Keratinocyte (primary cell): ENCODE data around the gene ALS2CL. TPM values are rescaled to one million over a fixed set of nuclear protein-coding genes. Genes with fewer than 3 reads are reported as not detected.

Experiments used
- DNase-seq: peaks from one replicate; pipeline ENCODE4 v3.0.0-alpha.2; 2011; ENCODE audit warnings: low read depth, missing footprints, low spot score
- FAIRE-seq: peaks from 2 replicates; lab custom pipeline; 2011; peaks lifted over from hg19 to GRCh38; lab: Jason Lieb, UNC
- H2AFZ ChIP-seq: 2 replicates; pipeline ENCODE4 v1.6.0; 2012; ENCODE audit warnings: low read length, control low read depth, inconsistent platforms; ENCODE audit not compliant: control insufficient read depth
- H3K27ac ChIP-seq: 2 replicates; pipeline ENCODE4 v1.5.1; 2011; ENCODE audit warnings: low read length; ENCODE audit not compliant: control insufficient read depth, insufficient read depth
- H3K27me3 ChIP-seq: 3 replicates; pipeline ENCODE4 v1.6.0; 2011; ENCODE audit warnings: low read length; ENCODE audit not compliant: control insufficient read depth, insufficient read depth; ENCODE audit errors: extremely low read depth
- H3K36me3 ChIP-seq, 2 experiments: 2 replicates in 1 of 2; 3 replicates in 1 of 2; pipeline ENCODE4 v1.5.1; 2011; ENCODE audit warnings: low read length in 2 of 2, mild to moderate bottlenecking in 1 of 2; ENCODE audit not compliant: control insufficient read depth in 2 of 2, insufficient read depth in 2 of 2; ENCODE audit errors: extremely low read depth in 1 of 2
- H3K4me1 ChIP-seq: 3 replicates; pipeline ENCODE4 v1.5.1; 2011; ENCODE audit warnings: low read length; ENCODE audit not compliant: control insufficient read depth, insufficient read depth; ENCODE audit errors: extremely low read depth
- H3K4me2 ChIP-seq: 3 replicates; pipeline ENCODE4 v1.6.0; 2011; ENCODE audit warnings: low read depth, low read length; ENCODE audit not compliant: control insufficient read depth, insufficient read depth; ENCODE audit errors: extremely low read depth
- H3K4me3 ChIP-seq, 3 experiments: fragments of 200-600 bp in 1 of 3; sonication (generic) in 1 of 3; 2 replicates in 2 of 3; 3 replicates in 1 of 3; pipeline ENCODE4 v1.5.1; 2011 to 2016; ENCODE audit warnings: low read length in 3 of 3, mild to moderate bottlenecking in 3 of 3, control low read depth in 2 of 3, inconsistent platforms in 1 of 3, low read depth in 1 of 3, mixed read lengths in 1 of 3, mixed run types in 1 of 3, moderate library complexity in 1 of 3; ENCODE audit not compliant: control insufficient read depth in 2 of 3, insufficient read depth in 2 of 3; ENCODE audit errors: extremely low read depth in 1 of 3
- H3K79me2 ChIP-seq: 2 replicates; pipeline ENCODE4 v1.6.0; 2012; ENCODE audit warnings: low read length; ENCODE audit not compliant: control insufficient read depth, insufficient read depth
- H3K9ac ChIP-seq: 3 replicates; pipeline ENCODE4 v1.6.0; 2011; ENCODE audit warnings: low read length; ENCODE audit not compliant: control insufficient read depth, insufficient read depth; ENCODE audit errors: extremely low read depth
- H3K9me1 ChIP-seq: 3 replicates; pipeline ENCODE4 v1.6.0; 2011; ENCODE audit warnings: low read length; ENCODE audit not compliant: control insufficient read depth, insufficient read depth; ENCODE audit errors: extremely low read depth
- H3K9me3 ChIP-seq: 2 replicates; pipeline ENCODE4 v1.5.1; 2012; ENCODE audit warnings: low read depth, low read length; ENCODE audit not compliant: control insufficient read depth
- H4K20me1 ChIP-seq: 3 replicates; pipeline ENCODE4 v1.6.0; 2011; ENCODE audit warnings: low read length; ENCODE audit not compliant: control insufficient read depth, insufficient read depth; ENCODE audit errors: extremely low read depth
- EZH2 ChIP-seq: IDR thresholded peaks from one replicate; pipeline ENCODE4 v1.6.1; 2012; ENCODE audit warnings: inconsistent platforms, mild to moderate bottlenecking, low read length, moderate library complexity
- dilution Hi-C: fragments of 300-500 bp; cut with MboI; formaldehyde crosslinking; loops from one replicate; pipeline ENCODE4 v1.7.0; 2020; ENCODE audit warnings: low sequenced_read_pairs; ENCODE audit not compliant: extremely low pct_ligation_motif_present
- polyA plus RNA-seq, 5 experiments: library from polyadenylated mRNA; depleted of rRNA in 3 of 5; stranded (reverse) in 3 of 5; stranded (forward) in 1 of 5; unstranded in 1 of 5; fragments of >200 nt; gene quantifications; 1 replicate in 1 of 5; 2 replicates in 3 of 5; 3 replicates in 1 of 5; pipeline versions ENCODE4 v1.2.1 to v1.2.3, GENCODE V29; 2011 to 2012; ENCODE audit warnings: missing spikeins in 2 of 5, low read depth in 1 of 5, low replicate concordance in 1 of 5
- TF ChIP-seq, protein P1 (sequence below), 3 experiments: IDR thresholded peaks in 1 of 3; conservative IDR thresholded peaks in 1 of 3; optimal IDR thresholded peaks in 1 of 3; 2 replicates in 2 of 3; 3 replicates in 1 of 3; pipeline versions ENCODE3 to v1.5.1; 2011; ENCODE audit warnings: low read length in 3 of 3, mild to moderate bottlenecking in 3 of 3, moderate library complexity in 2 of 3, control low read depth in 1 of 3, inconsistent platforms in 1 of 3; ENCODE audit not compliant: insufficient read depth in 2 of 3; ENCODE audit errors: extremely low read depth in 1 of 3

The ALS2CL gene
- polyA plus RNA-seq, 1 donor (not counting 4 experiments of a cell fraction or from before 2014, with no cell fraction given), result 40.9 TPM

DNA sequence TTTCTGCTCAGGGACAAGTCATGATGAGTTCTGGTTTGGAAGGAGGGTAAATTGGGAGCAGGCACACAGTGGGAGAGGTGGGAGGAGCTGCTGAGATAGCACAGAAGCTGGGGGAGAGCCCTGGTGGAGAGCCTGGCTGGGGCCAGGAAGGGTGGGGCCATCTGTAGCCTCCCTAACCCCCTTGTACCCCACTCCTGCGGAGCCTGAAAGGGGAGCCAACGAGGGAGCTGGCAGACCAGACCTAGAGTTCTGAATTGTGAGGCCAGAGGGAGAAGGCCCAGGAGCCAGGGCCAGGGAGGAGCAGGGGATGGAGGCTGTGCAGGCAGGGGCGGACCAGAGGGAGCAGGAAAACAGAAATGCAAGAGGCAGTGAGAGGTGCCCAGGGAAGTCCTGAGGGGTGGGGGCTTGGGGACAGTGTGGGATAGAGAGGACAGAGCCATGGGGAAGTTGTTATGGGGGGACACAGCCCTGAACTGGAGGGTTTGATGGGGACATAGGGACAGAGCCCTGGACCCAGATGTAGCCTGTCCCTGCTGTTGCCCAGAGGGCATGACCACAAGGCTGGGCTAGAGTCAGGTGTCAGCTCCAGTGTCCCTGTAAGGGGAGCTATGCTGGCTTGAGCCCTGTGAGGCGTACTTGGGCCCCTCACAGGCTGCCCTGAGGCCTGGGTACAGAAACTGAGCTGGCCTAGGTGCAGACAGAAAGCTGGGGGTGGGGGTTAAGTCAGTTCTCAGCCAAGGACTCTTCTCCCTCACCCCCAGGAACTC lies 8.9 kb upstream of the ALS2CL start:
- Histone ChIP-seq H3K4me2 (no peak overlapping the region), H3K9ac (no peak overlapping the region), H3K79me2 (no peaks in the 10 kb centered on the region), H3K9me3 (no peaks in the 10 kb centered on the region), H3K27me3 (peaks cover 33% of the 10 kb centered on the region), H4K20me1 (no peaks in the 10 kb centered on the region), H3K9me1 (no peaks in the 10 kb centered on the region), H3K4me1 (no peaks in the 10 kb centered on the region), H3K4me3 (no peak overlapping the region), H3K27ac (no peak overlapping the region), H2AFZ (no peak overlapping the region), H3K36me3 (no peaks in the 10 kb centered on the region)
- FAIRE-seq (no peak), DNase-seq (no peak)
- TF ChIP-seq, protein P1, sequence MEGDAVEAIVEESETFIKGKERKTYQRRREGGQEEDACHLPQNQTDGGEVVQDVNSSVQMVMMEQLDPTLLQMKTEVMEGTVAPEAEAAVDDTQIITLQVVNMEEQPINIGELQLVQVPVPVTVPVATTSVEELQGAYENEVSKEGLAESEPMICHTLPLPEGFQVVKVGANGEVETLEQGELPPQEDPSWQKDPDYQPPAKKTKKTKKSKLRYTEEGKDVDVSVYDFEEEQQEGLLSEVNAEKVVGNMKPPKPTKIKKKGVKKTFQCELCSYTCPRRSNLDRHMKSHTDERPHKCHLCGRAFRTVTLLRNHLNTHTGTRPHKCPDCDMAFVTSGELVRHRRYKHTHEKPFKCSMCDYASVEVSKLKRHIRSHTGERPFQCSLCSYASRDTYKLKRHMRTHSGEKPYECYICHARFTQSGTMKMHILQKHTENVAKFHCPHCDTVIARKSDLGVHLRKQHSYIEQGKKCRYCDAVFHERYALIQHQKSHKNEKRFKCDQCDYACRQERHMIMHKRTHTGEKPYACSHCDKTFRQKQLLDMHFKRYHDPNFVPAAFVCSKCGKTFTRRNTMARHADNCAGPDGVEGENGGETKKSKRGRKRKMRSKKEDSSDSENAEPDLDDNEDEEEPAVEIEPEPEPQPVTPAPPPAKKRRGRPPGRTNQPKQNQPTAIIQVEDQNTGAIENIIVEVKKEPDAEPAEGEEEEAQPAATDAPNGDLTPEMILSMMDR (optimal IDR thresholded peaks at IDR 0.05 in 1 of 3, IDR thresholded peaks at IDR 0.05 in 1 of 3, conservative IDR thresholded peaks at IDR 0.05 in 1 of 3; ENCODE audit: extremely low read depth in 1 of 3, insufficient read depth in 2 of 3, low read length in 3 of 3), result no peak
- dilution Hi-C loops, result no loop called here

DNA sequence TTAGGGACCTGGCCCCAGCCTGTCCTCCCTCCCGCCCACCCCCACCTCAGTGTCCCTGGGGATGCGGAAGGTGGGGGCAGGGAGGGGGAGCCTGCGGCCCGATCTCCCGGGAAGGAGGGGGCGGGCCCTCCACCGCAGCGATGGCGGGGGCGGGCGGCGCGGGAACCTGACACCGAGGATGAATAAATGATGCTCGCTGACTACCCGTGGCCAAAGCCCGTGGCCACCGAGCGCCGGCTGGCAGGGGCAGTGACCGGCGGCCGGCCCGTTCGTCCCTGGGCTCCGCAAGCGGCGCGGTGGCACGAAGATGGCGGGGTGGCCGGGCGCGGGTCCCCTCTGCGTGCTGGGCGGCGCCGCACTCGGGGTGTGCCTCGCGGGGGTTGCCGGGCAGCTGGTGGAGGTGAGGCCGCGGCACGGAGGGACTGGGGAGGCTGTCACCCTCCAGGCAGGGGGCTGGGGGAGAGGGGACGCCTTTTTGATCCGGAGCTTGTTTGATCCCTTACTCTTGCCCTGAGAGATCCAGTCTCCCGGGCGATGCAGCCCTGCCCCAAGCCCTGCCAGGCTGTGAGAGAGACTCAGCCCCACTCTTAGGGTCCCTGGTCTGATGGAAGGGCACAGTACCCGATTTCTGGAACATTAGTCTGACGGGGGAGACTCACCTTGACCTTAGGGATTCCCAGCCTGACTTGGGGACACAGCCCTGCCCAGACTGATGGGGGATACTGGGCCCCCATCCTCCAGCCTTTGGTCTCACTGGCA lies 7.9 kb upstream of the ALS2CL start, which contains the start of gene TMIE:
TSS of gene TMIE (plus strand) at position 212 of the 759 bp plus-strand sequence. CDS start at position 308, 96 bp downstream.
- no peaks in the 10 kb centered on the region for H3K4me1 ChIP-seq
- H4K20me1 ChIP-seq, result no peaks in the 10 kb centered on the region
- dilution Hi-C loops, result no loop called here
- H3K4me3 ChIP-seq, result no peak within 1 kb of the TSS
- DNase-seq, result no peak
- H3K9ac ChIP-seq, result no peak within 1 kb of the TSS
- H3K9me1 ChIP-seq, result no peaks in the 10 kb centered on the region
- H3K27me3 ChIP-seq, result peaks cover 33% of the 10 kb centered on the region
- FAIRE-seq, result no peak
- H2AFZ ChIP-seq, result no peak within 1 kb of the TSS
- H3K9me3 ChIP-seq, result no peaks in the 10 kb centered on the region
- H3K79me2 ChIP-seq, result no peaks in the 10 kb centered on the region
- TF ChIP-seq EZH2, result peak; percentile 40
- TF ChIP-seq, protein P1 (optimal IDR thresholded peaks at IDR 0.05 in 1 of 3, IDR thresholded peaks at IDR 0.05 in 1 of 3, conservative IDR thresholded peaks at IDR 0.05 in 1 of 3; ENCODE audit: extremely low read depth in 1 of 3, insufficient read depth in 2 of 3, low read length in 3 of 3), result no peak
- H3K4me2 ChIP-seq, result peak within 1 kb of the TSS; percentile 20
- no peak within 1 kb of the TSS for H3K27ac ChIP-seq
- H3K36me3 ChIP-seq, result no peaks in the 10 kb centered on the region
